ENCODE data around the gene XYLT1.

The XYLT1 gene

GRCh38 chr16:17470908-17471718 lies at the start of gene XYLT1:
XYLT1 (minus strand) TSS chr16:17470960; CDS start chr16:17470796, 164 bp downstream.
- no peaks in the 10 kb centered on the region for H4K20me1 ChIP-seq (ENCODE audit: control insufficient read depth, insufficient read depth, low read depth, low read length)
- H3K4me1 ChIP-seq (ENCODE audit: control insufficient read depth, low read length): peaks cover 53% of the 10 kb centered on the region
- H3K36me3 ChIP-seq (ENCODE audit: control insufficient read depth, low read length): peaks cover 10% of the 10 kb centered on the region
- H3K79me2 ChIP-seq (ENCODE audit: control insufficient read depth, low read length): peaks cover 41% of the 10 kb centered on the region
- peak within 1 kb of the TSS; percentile 96 for H3K4me2 ChIP-seq (ENCODE audit: low read length)
- no peaks in the 10 kb centered on the region for H3K9me3 ChIP-seq (ENCODE audit: control insufficient read depth, insufficient read depth, low read length)
- TF ChIP-seq, protein P1, sequence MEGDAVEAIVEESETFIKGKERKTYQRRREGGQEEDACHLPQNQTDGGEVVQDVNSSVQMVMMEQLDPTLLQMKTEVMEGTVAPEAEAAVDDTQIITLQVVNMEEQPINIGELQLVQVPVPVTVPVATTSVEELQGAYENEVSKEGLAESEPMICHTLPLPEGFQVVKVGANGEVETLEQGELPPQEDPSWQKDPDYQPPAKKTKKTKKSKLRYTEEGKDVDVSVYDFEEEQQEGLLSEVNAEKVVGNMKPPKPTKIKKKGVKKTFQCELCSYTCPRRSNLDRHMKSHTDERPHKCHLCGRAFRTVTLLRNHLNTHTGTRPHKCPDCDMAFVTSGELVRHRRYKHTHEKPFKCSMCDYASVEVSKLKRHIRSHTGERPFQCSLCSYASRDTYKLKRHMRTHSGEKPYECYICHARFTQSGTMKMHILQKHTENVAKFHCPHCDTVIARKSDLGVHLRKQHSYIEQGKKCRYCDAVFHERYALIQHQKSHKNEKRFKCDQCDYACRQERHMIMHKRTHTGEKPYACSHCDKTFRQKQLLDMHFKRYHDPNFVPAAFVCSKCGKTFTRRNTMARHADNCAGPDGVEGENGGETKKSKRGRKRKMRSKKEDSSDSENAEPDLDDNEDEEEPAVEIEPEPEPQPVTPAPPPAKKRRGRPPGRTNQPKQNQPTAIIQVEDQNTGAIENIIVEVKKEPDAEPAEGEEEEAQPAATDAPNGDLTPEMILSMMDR (IDR thresholded peaks at IDR 0.05; ENCODE audit: low read depth, low read length, poor library complexity, severe bottlenecking): no peak
- no peak for TF ChIP-seq EZH2phosphoT487 (IDR thresholded peaks at IDR 0.05; ENCODE audit: borderline replicate concordance, low read length)
- H3K9me2 ChIP-seq (replicated peaks; ENCODE audit: control insufficient read depth, low read length): no peaks in the 10 kb centered on the region
- H3K27ac ChIP-seq (ENCODE audit: low read depth, low read length): peak within 1 kb of the TSS; percentile 37
- H3F3A ChIP-seq (ENCODE audit: control insufficient read depth, insufficient read depth): peaks cover 11% of the 10 kb centered on the region; the same call in 1 of the 2 replicates
- peaks cover 23% of the 10 kb centered on the region for H3K27me3 ChIP-seq (ENCODE audit: control insufficient read depth, low read length)
- H3K4me3 ChIP-seq (ENCODE audit: low read length): peak within 1 kb of the TSS; percentile 91

- no peak for TF ChIP-seq EZH2phosphoT487 (IDR thresholded peaks at IDR 0.05; ENCODE audit: borderline replicate concordance, low read length)
- TF ChIP-seq, protein P1 (IDR thresholded peaks at IDR 0.05; ENCODE audit: low read depth, low read length, poor library complexity, severe bottlenecking): no peak
- Histone ChIP-seq H3F3A (ENCODE audit: control insufficient read depth, insufficient read depth) (no peaks in the 10 kb centered on the region), H3K4me2 (ENCODE audit: low read length) (no peak overlapping the region), H3K27me3 (ENCODE audit: control insufficient read depth, low read length) (peaks cover 15% of the 10 kb centered on the region; the same call in 1 of the 2 replicates), H3K79me2 (ENCODE audit: control insufficient read depth, low read length) (no peaks in the 10 kb centered on the region), H3K4me3 (ENCODE audit: low read length) (no peak overlapping the region), H3K27ac (ENCODE audit: low read depth, low read length) (no peak overlapping the region), H3K9me3 (ENCODE audit: control insufficient read depth, insufficient read depth, low read length) (no peaks in the 10 kb centered on the region), H3K36me3 (ENCODE audit: control insufficient read depth, low read length) (no peaks in the 10 kb centered on the region), H3K4me1 (ENCODE audit: control insufficient read depth, low read length) (no peaks in the 10 kb centered on the region), H3K9me2 (replicated peaks; ENCODE audit: control insufficient read depth, low read length) (no peaks in the 10 kb centered on the region), H4K20me1 (ENCODE audit: control insufficient read depth, insufficient read depth, low read depth, low read length) (no peaks in the 10 kb centered on the region)
These were observed 49.4 kb upstream of the XYLT1 start for GRCh38 chr16:17520111-17520510.

- Histone ChIP-seq H3K9me2 (replicated peaks; ENCODE audit: control insufficient read depth, low read length) (no peaks in the 10 kb centered on the region), H3K4me2 (ENCODE audit: low read length) (no peak overlapping the region), H3K36me3 (ENCODE audit: control insufficient read depth, low read length) (no peaks in the 10 kb centered on the region), H3K27me3 (ENCODE audit: control insufficient read depth, low read length) (peaks cover 10% of the 10 kb centered on the region; the same call in 1 of the 2 replicates), H3K9me3 (ENCODE audit: control insufficient read depth, insufficient read depth, low read length) (no peaks in the 10 kb centered on the region), H3K27ac (ENCODE audit: low read depth, low read length) (no peak overlapping the region), H3K79me2 (ENCODE audit: control insufficient read depth, low read length) (no peaks in the 10 kb centered on the region), H3K4me3 (ENCODE audit: low read length) (no peak overlapping the region), H4K20me1 (ENCODE audit: control insufficient read depth, insufficient read depth, low read depth, low read length) (no peaks in the 10 kb centered on the region), H3K4me1 (ENCODE audit: control insufficient read depth, low read length) (no peaks in the 10 kb centered on the region), H3F3A (ENCODE audit: control insufficient read depth, insufficient read depth) (no peaks in the 10 kb centered on the region)
- TF ChIP-seq EZH2phosphoT487 (IDR thresholded peaks at IDR 0.05; ENCODE audit: borderline replicate concordance, low read length): no peak
- TF ChIP-seq, protein P1 (IDR thresholded peaks at IDR 0.05; ENCODE audit: low read depth, low read length, poor library complexity, severe bottlenecking): no peak
These were observed 48.6 kb upstream of the XYLT1 start for GRCh38 chr16:17519101-17519955.

Data from DOHH2 (cell line).